ENCODE data around the gene DGCR6. TPM values are rescaled to one million over a fixed set of nuclear protein-coding genes. Genes with fewer than 3 reads are reported as not detected.

DGCR6 gene
- total RNA-seq, 1 experiment from 2014 or later = 2.7 TPM

DNA sequence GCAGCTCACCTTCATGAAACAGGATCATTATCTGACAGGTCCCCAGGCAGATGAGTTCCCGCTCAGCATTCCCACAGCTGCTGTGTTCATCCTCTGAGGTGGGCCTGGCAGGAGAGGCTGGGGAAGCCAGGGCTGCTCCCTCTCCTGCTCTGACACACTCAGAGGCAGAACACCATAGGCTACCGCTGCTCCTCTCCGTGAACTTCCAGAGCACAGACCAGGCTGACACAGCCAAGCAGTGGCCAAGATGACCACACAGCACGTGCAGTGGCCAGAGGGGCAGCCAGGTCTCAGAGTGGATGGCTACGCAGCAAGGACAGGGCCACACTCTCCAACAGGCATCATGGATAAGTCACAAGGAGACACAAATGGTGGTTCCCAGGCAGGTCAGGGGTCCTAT lies 21.5 kb downstream of the DGCR6 start:
- BruUV-seq (replicated peaks) = no TSS peak
- Histone ChIP-seq H3K4me1 (ENCODE audit: insufficient read depth, low read length, poor library complexity, severe bottlenecking) (no peaks in the 10 kb centered on the region), H3K27me3 (replicated peaks; ENCODE audit: insufficient read depth, low read depth, low read length, poor library complexity) (no peaks in the 10 kb centered on the region), H3K36me3 (ENCODE audit: insufficient read depth, low read length, poor library complexity, severe bottlenecking) (no peaks in the 10 kb centered on the region), H3K4me3 (ENCODE audit: low read depth, low read length, poor library complexity, severe bottlenecking) (no peak overlapping the region), H3K9me3 (ENCODE audit: low read depth, low read length, poor library complexity, severe bottlenecking) (no peaks in the 10 kb centered on the region), H3K27ac (ENCODE audit: low read depth, low read length, poor library complexity, severe bottlenecking) (no peak overlapping the region)
- intact Hi-C loops (cut with micrococcal nuclease; ENCODE audit: unreplicated experiment) = no loop called here
- no peak for DNase-seq (ENCODE audit: low spot score)
- TF ChIP-seq, protein P1, sequence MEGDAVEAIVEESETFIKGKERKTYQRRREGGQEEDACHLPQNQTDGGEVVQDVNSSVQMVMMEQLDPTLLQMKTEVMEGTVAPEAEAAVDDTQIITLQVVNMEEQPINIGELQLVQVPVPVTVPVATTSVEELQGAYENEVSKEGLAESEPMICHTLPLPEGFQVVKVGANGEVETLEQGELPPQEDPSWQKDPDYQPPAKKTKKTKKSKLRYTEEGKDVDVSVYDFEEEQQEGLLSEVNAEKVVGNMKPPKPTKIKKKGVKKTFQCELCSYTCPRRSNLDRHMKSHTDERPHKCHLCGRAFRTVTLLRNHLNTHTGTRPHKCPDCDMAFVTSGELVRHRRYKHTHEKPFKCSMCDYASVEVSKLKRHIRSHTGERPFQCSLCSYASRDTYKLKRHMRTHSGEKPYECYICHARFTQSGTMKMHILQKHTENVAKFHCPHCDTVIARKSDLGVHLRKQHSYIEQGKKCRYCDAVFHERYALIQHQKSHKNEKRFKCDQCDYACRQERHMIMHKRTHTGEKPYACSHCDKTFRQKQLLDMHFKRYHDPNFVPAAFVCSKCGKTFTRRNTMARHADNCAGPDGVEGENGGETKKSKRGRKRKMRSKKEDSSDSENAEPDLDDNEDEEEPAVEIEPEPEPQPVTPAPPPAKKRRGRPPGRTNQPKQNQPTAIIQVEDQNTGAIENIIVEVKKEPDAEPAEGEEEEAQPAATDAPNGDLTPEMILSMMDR (conservative IDR thresholded peaks at IDR 0.05; ENCODE audit: low read depth, low read length) = no peak
- TF ChIP-seq EZH2 (IDR thresholded peaks at IDR 0.05; ENCODE audit: borderline replicate concordance, low read depth, low read length, poor library complexity, severe bottlenecking) = no peak
- POLR2A ChIA-PET (ENCODE audit: low non-redundant PET) = no interaction called here
- CTCF ChIA-PET = no interaction called here

GRCh38 chr22:18929459-18929858 lies 23.3 kb downstream of the DGCR6 start:
- no peaks in the 10 kb centered on the region for H3K36me3 ChIP-seq (ENCODE audit: insufficient read depth, low read length, poor library complexity, severe bottlenecking)
- TF ChIP-seq, protein P1 (conservative IDR thresholded peaks at IDR 0.05; ENCODE audit: low read depth, low read length) = no peak
- no peak for TF ChIP-seq EZH2 (IDR thresholded peaks at IDR 0.05; ENCODE audit: borderline replicate concordance, low read depth, low read length, poor library complexity, severe bottlenecking)
- no peak for DNase-seq (ENCODE audit: low spot score)
- ChIA-PET POLR2A (ENCODE audit: low non-redundant PET) (no interaction called here), CTCF (interaction anchor here (0.5 to 1.4 kb wide), 2 partner anchors 23 to 67 kb away, joined by 3 to 5 read pairs; partner anchors contain the start of gene DGCR6)
- no peak overlapping the region for H3K4me3 ChIP-seq (ENCODE audit: low read depth, low read length, poor library complexity, severe bottlenecking)
- H3K4me1 ChIP-seq (ENCODE audit: insufficient read depth, low read length, poor library complexity, severe bottlenecking) = no peaks in the 10 kb centered on the region
- no peak overlapping the region for H3K27ac ChIP-seq (ENCODE audit: low read depth, low read length, poor library complexity, severe bottlenecking)
- H3K9me3 ChIP-seq (ENCODE audit: low read depth, low read length, poor library complexity, severe bottlenecking) = no peaks in the 10 kb centered on the region
- H3K27me3 ChIP-seq (replicated peaks; ENCODE audit: insufficient read depth, low read depth, low read length, poor library complexity) = no peaks in the 10 kb centered on the region
- intact Hi-C loops (cut with micrococcal nuclease; ENCODE audit: unreplicated experiment) = no loop called here
- BruUV-seq (replicated peaks) = no TSS peak

- no peaks in the 10 kb centered on the region for H3K4me1 ChIP-seq (ENCODE audit: insufficient read depth, low read length, poor library complexity, severe bottlenecking)
- H3K36me3 ChIP-seq (ENCODE audit: insufficient read depth, low read length, poor library complexity, severe bottlenecking) = no peaks in the 10 kb centered on the region
- BruUV-seq (replicated peaks) = no TSS peak
- DNase-seq (ENCODE audit: low spot score) = no peak
- TF ChIP-seq EZH2 (IDR thresholded peaks at IDR 0.05; ENCODE audit: borderline replicate concordance, low read depth, low read length, poor library complexity, severe bottlenecking) = no peak
- TF ChIP-seq, protein P1 (conservative IDR thresholded peaks at IDR 0.05; ENCODE audit: low read depth, low read length) = no peak
- CTCF ChIA-PET = no interaction called here
- no peaks in the 10 kb centered on the region for H3K27me3 ChIP-seq (replicated peaks; ENCODE audit: insufficient read depth, low read depth, low read length, poor library complexity)
- intact Hi-C loops (cut with micrococcal nuclease; ENCODE audit: unreplicated experiment) = no loop called here
- POLR2A ChIA-PET (ENCODE audit: low non-redundant PET) = no interaction called here
- H3K27ac ChIP-seq (ENCODE audit: low read depth, low read length, poor library complexity, severe bottlenecking) = no peak overlapping the region
- no peaks in the 10 kb centered on the region for H3K9me3 ChIP-seq (ENCODE audit: low read depth, low read length, poor library complexity, severe bottlenecking)
- no peak overlapping the region for H3K4me3 ChIP-seq (ENCODE audit: low read depth, low read length, poor library complexity, severe bottlenecking)
These were observed 26.0 kb downstream of the DGCR6 start for GRCh38 chr22:18931905-18932652.
